Activated T-helper 17 cell treated with anti-CD3 and anti-CD28 coated beads, Interleukin-2, amount 50 U/mL, for 72 hours (primary cell): ENCODE data around the gene QRFP. TPM values are rescaled to one million over a fixed set of nuclear protein-coding genes. Genes with fewer than 3 reads are reported as not detected.

ENCODE experiments used
- ATAC-seq: fragments of 150-1000 bp; cut with Tn5 transposase; replicated peaks from 2 replicates; pipeline ENCODE4 v1.10.0; 2021; ENCODE audit warnings: mild to moderate bottlenecking, moderate library complexity
- H3K27ac Mint-ChIP-seq: one replicate; pipeline ENCODE4 v1.8.0; 2022; ENCODE audit warnings: mixed read lengths
- H3K27me3 Mint-ChIP-seq: one replicate; pipeline ENCODE4 v1.8.0; 2022; ENCODE audit warnings: mixed read lengths
- H3K36me3 Mint-ChIP-seq: one replicate; pipeline ENCODE4 v1.8.0; 2022; ENCODE audit warnings: low read depth, mild to moderate bottlenecking, mixed read lengths
- H3K4me1 Mint-ChIP-seq: one replicate; pipeline ENCODE4 v1.8.0; 2022; ENCODE audit warnings: mixed read lengths
- H3K4me3 Mint-ChIP-seq: one replicate; pipeline ENCODE4 v1.8.0; 2022; ENCODE audit warnings: mild to moderate bottlenecking, mixed read lengths
- H3K9me3 Mint-ChIP-seq: one replicate; pipeline ENCODE4 v1.8.0; 2022; ENCODE audit warnings: mixed read lengths
- total RNA-seq, 2 donors: library from RNA; stranded (reverse); gene quantifications; one replicate each; pipeline ENCODE4 v1.2.3, GENCODE V29; 2022

QRFP gene, protein sequence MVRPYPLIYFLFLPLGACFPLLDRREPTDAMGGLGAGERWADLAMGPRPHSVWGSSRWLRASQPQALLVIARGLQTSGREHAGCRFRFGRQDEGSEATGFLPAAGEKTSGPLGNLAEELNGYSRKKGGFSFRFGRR
- total RNA-seq, result not detected

- Mint-ChIP-seq H3K36me3 (no peaks in the 10 kb centered on the region), H3K4me1 (no peaks in the 10 kb centered on the region), H3K4me3 (no peak within 1 kb of the TSS), H3K9me3 (no peaks in the 10 kb centered on the region), H3K27me3 (no peaks in the 10 kb centered on the region), H3K27ac (no peak within 1 kb of the TSS)
- no peak for ATAC-seq
These were observed at the start of gene QRFP for GRCh38 chr9:130896233-130897014. QRFP (minus strand) TSS chr9:130896812; CDS start chr9:130893838, 2,974 bp downstream.

- no peak for ATAC-seq
- peaks cover 37% of the 10 kb centered on the region for H3K27me3 Mint-ChIP-seq
- H3K9me3 Mint-ChIP-seq, result no peaks in the 10 kb centered on the region
- H3K4me1 Mint-ChIP-seq, result no peaks in the 10 kb centered on the region
- no peak overlapping the region for H3K27ac Mint-ChIP-seq
- no peaks in the 10 kb centered on the region for H3K36me3 Mint-ChIP-seq
- H3K4me3 Mint-ChIP-seq, result no peak overlapping the region
These were observed 48.6 kb upstream of the QRFP start for GRCh38 chr9:130945173-130945572.

DNA sequence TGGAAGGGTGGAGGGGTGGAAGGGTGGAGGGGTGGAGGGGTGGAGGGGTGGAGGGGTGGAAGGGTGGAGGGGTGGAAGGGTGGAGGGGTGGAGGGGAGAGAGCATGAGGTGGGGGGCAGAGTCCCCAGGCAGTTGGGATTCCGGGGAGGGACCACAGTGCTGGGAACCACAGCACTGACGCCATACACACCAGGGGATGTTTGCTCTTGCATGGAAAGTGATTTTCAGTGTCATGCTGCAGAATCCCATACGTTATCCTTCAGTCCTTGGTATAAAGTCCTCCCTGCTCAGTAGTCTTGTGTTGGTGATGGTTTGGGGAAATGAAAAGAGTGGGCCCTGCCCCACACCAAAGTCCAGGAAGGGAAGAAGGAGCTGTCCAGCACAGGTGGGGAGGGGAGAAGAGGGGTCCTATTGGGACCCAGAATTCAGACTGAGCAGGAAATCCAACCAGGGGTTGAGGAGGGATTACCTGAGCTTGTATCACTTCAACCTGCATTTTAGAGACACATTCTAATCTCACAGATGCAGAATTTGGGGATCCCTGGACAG, 48.0 kb upstream of the QRFP start:
- Mint-ChIP-seq H3K4me1 (no peaks in the 10 kb centered on the region), H3K4me3 (no peak overlapping the region), H3K36me3 (no peaks in the 10 kb centered on the region), H3K9me3 (no peaks in the 10 kb centered on the region), H3K27me3 (peaks cover 37% of the 10 kb centered on the region), H3K27ac (no peak overlapping the region)
- ATAC-seq, result no peak

DNA sequence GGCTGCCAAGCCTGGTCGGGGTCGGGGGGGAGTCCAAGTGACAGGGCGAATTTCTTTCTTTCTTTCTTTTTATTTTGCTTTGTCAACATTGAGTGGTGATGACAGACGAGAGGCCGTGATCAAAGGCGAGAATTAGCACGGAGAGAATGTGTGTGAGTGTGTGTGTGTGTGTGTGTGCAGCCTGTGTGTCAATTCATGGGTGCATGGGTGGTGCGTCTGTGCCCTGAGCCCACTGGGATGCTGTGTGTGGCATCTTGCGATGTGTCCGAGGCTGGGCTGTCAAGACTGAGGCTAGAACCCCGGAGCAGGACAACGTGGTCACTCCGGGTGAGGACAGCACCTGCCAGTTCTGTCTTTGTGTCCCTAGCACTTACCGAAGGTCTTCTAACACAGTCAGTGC, 47.2 kb upstream of the QRFP start:
- H3K27me3 Mint-ChIP-seq, result peaks cover 33% of the 10 kb centered on the region
- no peak overlapping the region for H3K27ac Mint-ChIP-seq
- no peaks in the 10 kb centered on the region for H3K36me3 Mint-ChIP-seq
- H3K4me3 Mint-ChIP-seq, result no peak overlapping the region
- ATAC-seq, result no peak
- no peaks in the 10 kb centered on the region for H3K9me3 Mint-ChIP-seq
- H3K4me1 Mint-ChIP-seq, result no peaks in the 10 kb centered on the region

- Mint-ChIP-seq H3K36me3 (no peaks in the 10 kb centered on the region), H3K27ac (no peak overlapping the region), H3K9me3 (no peaks in the 10 kb centered on the region), H3K4me1 (no peaks in the 10 kb centered on the region), H3K27me3 (peaks cover 32% of the 10 kb centered on the region), H3K4me3 (no peak overlapping the region)
- no peak for ATAC-seq
These were observed 46.6 kb upstream of the QRFP start for GRCh38 chr9:130943221-130943620.

- no peak overlapping the region for H3K27ac Mint-ChIP-seq
- H3K27me3 Mint-ChIP-seq, result peaks cover 31% of the 10 kb centered on the region
- no peaks in the 10 kb centered on the region for H3K36me3 Mint-ChIP-seq
- H3K9me3 Mint-ChIP-seq, result no peaks in the 10 kb centered on the region
- ATAC-seq, result no peak
- H3K4me1 Mint-ChIP-seq, result no peaks in the 10 kb centered on the region
- H3K4me3 Mint-ChIP-seq, result no peak overlapping the region
These were observed 46.1 kb upstream of the QRFP start for GRCh38 chr9:130942679-130943078.

DNA sequence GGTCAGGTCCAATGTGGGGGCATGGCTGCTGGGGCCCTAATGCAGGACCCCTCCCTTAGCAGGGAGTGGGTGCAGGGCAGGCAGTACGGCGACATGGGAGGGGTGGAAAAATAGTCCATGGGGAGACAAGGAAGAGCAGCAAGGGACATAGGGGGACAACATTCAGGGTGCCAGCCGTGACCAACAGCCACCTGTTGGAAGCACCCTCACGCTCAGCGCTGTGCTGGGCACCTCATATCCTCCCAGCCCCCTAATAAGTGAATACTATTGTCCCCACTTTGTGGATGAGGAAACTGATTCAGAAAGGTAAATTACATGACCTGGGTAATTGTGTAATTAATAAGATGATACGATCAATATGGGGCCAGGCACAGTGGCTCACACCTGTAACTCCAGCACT, 45.5 kb upstream of the QRFP start:
- peaks cover 36% of the 10 kb centered on the region for H3K27me3 Mint-ChIP-seq
- H3K4me3 Mint-ChIP-seq, result no peak overlapping the region

DNA sequence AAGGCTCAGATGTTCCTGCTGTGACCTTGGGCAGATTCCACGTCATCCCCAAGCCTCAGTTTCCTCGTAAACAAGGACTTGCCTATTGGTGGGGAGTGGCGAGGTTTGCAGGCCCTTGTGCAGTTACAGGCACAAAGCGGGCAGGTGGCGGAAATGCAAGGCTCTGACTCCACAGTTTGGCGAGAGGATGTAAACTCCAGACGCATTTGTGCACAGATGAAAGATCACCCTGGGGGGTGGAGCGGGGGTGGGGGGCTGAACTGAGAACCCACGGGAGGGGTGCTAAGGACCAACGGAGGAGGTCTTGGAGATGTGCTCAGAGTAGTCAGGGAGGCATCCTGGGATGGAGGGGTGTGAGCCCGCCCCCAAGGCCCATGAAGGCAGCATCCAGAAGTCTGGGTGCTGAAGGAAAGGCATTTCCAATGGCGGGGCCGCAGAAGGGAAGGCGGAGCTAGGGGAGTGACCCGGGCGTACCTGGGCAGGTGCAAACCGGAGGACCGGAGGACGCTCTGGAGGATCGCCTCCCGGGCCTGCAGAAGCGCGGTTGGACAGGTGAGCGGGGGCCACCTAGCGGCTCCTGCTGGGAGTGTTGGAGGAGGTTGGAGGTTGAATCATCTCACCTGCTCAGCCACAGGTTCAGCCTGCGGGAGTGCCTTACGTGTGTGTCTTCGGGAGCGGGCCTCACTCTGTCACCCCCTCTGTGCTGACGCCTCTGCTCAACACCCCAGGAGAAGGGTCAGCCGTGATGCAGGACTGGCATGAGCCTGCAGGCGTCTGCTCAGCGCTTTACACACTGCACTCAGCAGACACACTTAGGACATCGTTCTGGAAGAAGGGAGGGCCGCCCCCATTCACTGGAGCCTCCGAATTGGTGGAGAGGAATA, 44.3 kb upstream of the QRFP start:
- Mint-ChIP-seq H3K9me3 (no peaks in the 10 kb centered on the region), H3K36me3 (no peaks in the 10 kb centered on the region), H3K27ac (no peak overlapping the region), H3K4me1 (no peaks in the 10 kb centered on the region), H3K27me3 (peaks cover 41% of the 10 kb centered on the region), H3K4me3 (peak overlapping the region; percentile 10)
- peak; percentile 89 for ATAC-seq

More for the DNA sequence above, 45.5 kb upstream of the QRFP start:
- Mint-ChIP-seq H3K4me1 (no peaks in the 10 kb centered on the region), H3K36me3 (no peaks in the 10 kb centered on the region), H3K27ac (no peak overlapping the region), H3K9me3 (no peaks in the 10 kb centered on the region)
- ATAC-seq, result no peak

DNA sequence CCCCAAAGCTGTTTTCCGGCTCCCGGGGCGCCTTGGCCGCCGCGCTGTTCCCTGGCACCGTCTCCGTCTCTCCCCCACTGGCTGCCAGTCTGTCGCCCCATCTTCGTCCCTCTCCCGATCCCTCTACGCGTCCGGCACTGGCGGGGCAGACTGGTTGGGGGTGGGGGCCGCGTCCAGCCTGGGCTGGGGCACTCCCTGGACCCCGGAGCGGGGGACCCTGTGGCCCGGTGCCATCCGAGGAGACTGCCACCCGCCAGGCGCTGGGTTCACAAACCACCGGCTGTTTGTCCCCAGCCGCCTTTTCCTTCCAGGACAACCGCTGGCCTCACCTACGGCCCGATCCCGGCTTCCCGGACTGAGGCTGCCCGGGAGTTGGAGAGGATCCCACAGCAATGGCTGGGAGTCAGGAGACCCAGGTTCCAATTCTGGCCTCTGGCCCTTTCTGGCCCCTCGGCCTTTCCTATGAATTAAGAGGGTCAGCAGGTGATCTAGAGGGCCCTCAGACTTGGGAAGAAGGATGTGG, 43.5 kb upstream of the QRFP start:
- H3K4me3 Mint-ChIP-seq, result peak overlapping the region; percentile 10
- no peak overlapping the region for H3K27ac Mint-ChIP-seq
- peaks cover 41% of the 10 kb centered on the region for H3K27me3 Mint-ChIP-seq
- no peaks in the 10 kb centered on the region for H3K9me3 Mint-ChIP-seq
- H3K36me3 Mint-ChIP-seq, result no peaks in the 10 kb centered on the region
- no peak for ATAC-seq
- no peaks in the 10 kb centered on the region for H3K4me1 Mint-ChIP-seq

GRCh38 chr9:130939405-130940026, 42.9 kb upstream of the QRFP start:
- H3K4me3 Mint-ChIP-seq, result no peak overlapping the region
- H3K9me3 Mint-ChIP-seq, result no peaks in the 10 kb centered on the region
- H3K27me3 Mint-ChIP-seq, result peaks cover 46% of the 10 kb centered on the region
- no peak overlapping the region for H3K27ac Mint-ChIP-seq
- no peak for ATAC-seq
- no peaks in the 10 kb centered on the region for H3K36me3 Mint-ChIP-seq
- no peaks in the 10 kb centered on the region for H3K4me1 Mint-ChIP-seq

- no peak within 1 kb of the TSS for H3K27ac Mint-ChIP-seq
- H3K9me3 Mint-ChIP-seq, result no peaks in the 10 kb centered on the region
- H3K27me3 Mint-ChIP-seq, result peaks cover 45% of the 10 kb centered on the region
- ATAC-seq, result no peak
- H3K4me3 Mint-ChIP-seq, result no peak within 1 kb of the TSS
- no peaks in the 10 kb centered on the region for H3K4me1 Mint-ChIP-seq
- no peaks in the 10 kb centered on the region for H3K36me3 Mint-ChIP-seq
These were observed 42.2 kb upstream of the QRFP start, which contains the start of gene FIBCD1 for GRCh38 chr9:130938652-130939404. FIBCD1 (minus strand) TSS chr9:130939247; CDS start chr9:130938607, 640 bp downstream.

GRCh38 chr9:130938184-130938651, 41.6 kb upstream of the QRFP start:
- H3K4me3 Mint-ChIP-seq, result no peak overlapping the region
- ATAC-seq, result no peak
- H3K4me1 Mint-ChIP-seq, result no peaks in the 10 kb centered on the region
- H3K27me3 Mint-ChIP-seq, result peaks cover 42% of the 10 kb centered on the region
- no peaks in the 10 kb centered on the region for H3K9me3 Mint-ChIP-seq
- H3K27ac Mint-ChIP-seq, result no peak overlapping the region
- H3K36me3 Mint-ChIP-seq, result no peaks in the 10 kb centered on the region
